ENCODE measurements around the gene MYLK. TPM values are rescaled to one million over a fixed set of nuclear protein-coding genes. Genes with fewer than 3 reads are reported as not detected.
A peak's percentile ranks its signal among the peaks of the same experiment; 100 is the strongest.

The MYLK gene
- polyA plus RNA-seq, 1 donor, result 132 TPM

GRCh38 chr3:123678108-123678511 lies 206.0 kb downstream of the MYLK start:
- no peak for DNase-seq

GRCh38 chr3:123672429-123673146 lies 211.5 kb downstream of the MYLK start:
- DNase-seq, result no peak

- DNase-seq, result no peak
Observed at GRCh38 chr3:123670743-123671142, 213.4 kb downstream of the MYLK start.

- DNase-seq, result no peak
Observed at GRCh38 chr3:123668906-123669305, 215.2 kb downstream of the MYLK start.

GRCh38 chr3:123667784-123668183 lies 216.3 kb downstream of the MYLK start:
- DNase-seq, result no peak

GRCh38 chr3:123664753-123665152 lies 219.4 kb downstream of the MYLK start:
- no peak for DNase-seq

GRCh38 chr3:123663977-123664376 lies 220.2 kb downstream of the MYLK start:
- DNase-seq, result no peak

- no peak for DNase-seq
Observed at GRCh38 chr3:123661973-123662372, 222.2 kb downstream of the MYLK start.

- DNase-seq, result peak; percentile 91
Observed at GRCh38 chr3:123660900-123661299, 223.2 kb downstream of the MYLK start.

GRCh38 chr3:123660141-123660675 lies 223.9 kb downstream of the MYLK start:
- peak; percentile 61 for DNase-seq

- DNase-seq, result no peak
Observed at GRCh38 chr3:123658852-123659206, 225.3 kb downstream of the MYLK start.

- no peak for DNase-seq
Observed at GRCh38 chr3:123658118-123658851, 225.8 kb downstream of the MYLK start.

GRCh38 chr3:123657568-123657967 lies 226.6 kb downstream of the MYLK start:
- no peak for DNase-seq

- DNase-seq, result no peak
Observed at GRCh38 chr3:123657111-123657510, 227.0 kb downstream of the MYLK start.

- no peak for DNase-seq
Observed at GRCh38 chr3:123656691-123657090, 227.4 kb downstream of the MYLK start.

- DNase-seq, result no peak
Observed at GRCh38 chr3:123656274-123656673, 227.9 kb downstream of the MYLK start.

GRCh38 chr3:123655400-123655799 lies 228.7 kb downstream of the MYLK start:
- no peak for DNase-seq

- no peak for DNase-seq
Observed at GRCh38 chr3:123653221-123653682, 230.9 kb downstream of the MYLK start.

GRCh38 chr3:123652342-123652984 lies 231.7 kb downstream of the MYLK start:
- DNase-seq, result peak; percentile 81

- DNase-seq, result no peak
Observed at GRCh38 chr3:123651449-123652341, 232.4 kb downstream of the MYLK start.

GRCh38 chr3:123650101-123650500 lies 234.0 kb downstream of the MYLK start:
- no peak for DNase-seq

Data from left kidney (tissue), 2 donors.